KMS-11 (cell line): Measurements from ENCODE around the gene PTPRN2.

Experiments
- H2AFZ ChIP-seq: fragments of 200-600 bp; sonication (generic); 2 replicates; pipeline ENCODE4 v1.6.1; 2016; ENCODE audit warnings: antibody characterized with exemption, mixed run types, low read depth
- H3K27ac ChIP-seq: fragments of 200-600 bp; sonication (generic); 2 replicates; pipeline ENCODE4 v1.6.1; 2016; ENCODE audit warnings: mild to moderate bottlenecking, mixed run types
- H3K27me3 ChIP-seq: fragments of 200-600 bp; sonication (generic); 2 replicates; pipeline ENCODE4 v1.6.1; 2017; ENCODE audit warnings: mild to moderate bottlenecking, low read depth, mixed run types, moderate library complexity; ENCODE audit not compliant: insufficient read depth
- H3K36me3 ChIP-seq: fragments of 200-600 bp; sonication (generic); 2 replicates; pipeline ENCODE4 v1.6.1; 2017; ENCODE audit warnings: mild to moderate bottlenecking, mixed run types; ENCODE audit not compliant: insufficient read depth
- H3K4me1 ChIP-seq: fragments of 200-600 bp; sonication (generic); 2 replicates; pipeline ENCODE4 v1.6.1; 2016; ENCODE audit warnings: mild to moderate bottlenecking, low read depth, mixed run types; ENCODE audit not compliant: poor library complexity, severe bottlenecking
- H3K4me2 ChIP-seq: fragments of 200-600 bp; sonication (generic); 2 replicates; pipeline ENCODE4 v1.7.0; 2016; ENCODE audit warnings: mild to moderate bottlenecking, mixed run types
- H3K4me3 ChIP-seq: fragments of 200-600 bp; sonication (generic); IDR thresholded peaks from 2 replicates; pipeline ENCODE4 v1.6.1; 2017; ENCODE audit warnings: low read depth, low read length, mixed read lengths; ENCODE audit not compliant: insufficient read depth
- H3K79me2 ChIP-seq: fragments of 200-600 bp; sonication (generic); 2 replicates; pipeline ENCODE4 v1.6.1; 2016; ENCODE audit warnings: low read depth, mixed run types; ENCODE audit not compliant: insufficient read depth
- H3K9ac ChIP-seq: fragments of 200-600 bp; sonication (generic); 2 replicates; pipeline ENCODE4 v1.6.1; 2016; ENCODE audit warnings: mild to moderate bottlenecking, mixed run types
- H4K20me1 ChIP-seq: fragments of 200-600 bp; sonication (generic); 2 replicates; pipeline ENCODE4 v1.6.1; 2016; ENCODE audit warnings: mild to moderate bottlenecking, mixed run types; ENCODE audit not compliant: insufficient read depth
- CTCF ChIP-seq: fragments of 200-600 bp; sonication (generic); conservative IDR thresholded peaks from 2 replicates; pipeline ENCODE4 v1.6.1; 2017; ENCODE audit warnings: low read depth, mild to moderate bottlenecking, antibody characterized with exemption, low read length, moderate library complexity, mixed read lengths

Gene PTPRN2

DNA sequence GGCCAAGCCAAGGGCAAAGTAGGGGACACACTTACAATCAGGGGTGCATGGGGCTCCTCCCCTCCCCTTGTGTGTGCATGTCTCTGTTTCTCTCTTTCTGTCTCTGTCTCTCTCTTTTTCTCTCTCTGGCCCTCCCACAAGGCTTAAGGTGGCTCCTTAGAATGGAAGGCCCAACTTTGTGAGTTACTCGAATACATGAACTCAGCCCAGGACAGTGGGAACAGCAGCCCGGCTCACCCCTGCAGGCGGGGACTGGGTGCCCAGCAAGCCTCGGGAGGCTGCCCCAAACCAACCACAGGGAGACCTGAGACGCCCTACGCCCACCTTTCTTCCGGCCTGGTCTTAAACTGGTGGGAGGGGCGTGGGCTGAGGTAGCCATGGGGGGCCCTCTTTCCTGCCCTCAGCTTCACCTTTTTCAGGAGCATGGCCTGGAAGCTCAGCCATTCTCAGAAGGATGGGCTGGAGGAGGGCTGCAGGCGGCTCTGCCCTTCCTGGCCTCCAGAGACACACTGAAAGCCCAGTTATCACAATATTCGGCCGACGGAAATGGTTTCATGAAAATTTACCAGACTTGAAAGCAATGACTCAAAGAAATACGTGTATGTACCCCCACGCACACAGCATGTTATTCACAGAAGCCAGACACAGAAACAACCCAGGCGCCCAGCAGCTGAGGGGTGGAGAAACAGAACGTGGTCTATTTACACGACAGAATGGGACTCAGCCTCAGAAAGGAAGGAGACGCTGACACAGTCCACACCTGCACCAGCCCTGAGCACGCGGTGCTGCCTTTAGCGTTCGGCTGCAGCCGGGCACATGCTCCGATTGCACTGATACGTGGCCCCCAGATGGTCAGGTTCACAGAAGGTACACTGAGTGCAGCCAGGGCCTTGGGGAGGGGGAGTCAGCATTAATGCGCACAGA lies 229.5 kb downstream of the PTPRN2 start:
- no peak overlapping the region for H2AFZ ChIP-seq
- peaks cover 7% of the 10 kb centered on the region; the same call in 1 of the 2 replicates for H3K27me3 ChIP-seq
- no peak overlapping the region for H3K9ac ChIP-seq
- H3K36me3 ChIP-seq, result no peaks in the 10 kb centered on the region
- no peak overlapping the region for H3K27ac ChIP-seq
- TF ChIP-seq CTCF, result no peak
- H3K4me2 ChIP-seq, result no peak overlapping the region
- no peaks in the 10 kb centered on the region for H3K79me2 ChIP-seq
- no peak overlapping the region for H3K4me3 ChIP-seq
- H4K20me1 ChIP-seq, result no peaks in the 10 kb centered on the region
- H3K4me1 ChIP-seq, result no peaks in the 10 kb centered on the region

GRCh38 chr7:158357106-158357897 lies 230.3 kb downstream of the PTPRN2 start:
- no peak overlapping the region for H3K4me2 ChIP-seq
- no peak overlapping the region for H3K4me3 ChIP-seq
- H3K4me1 ChIP-seq, result no peaks in the 10 kb centered on the region
- no peak overlapping the region for H3K27ac ChIP-seq
- no peaks in the 10 kb centered on the region for H3K36me3 ChIP-seq
- TF ChIP-seq CTCF, result no peak
- no peaks in the 10 kb centered on the region for H3K79me2 ChIP-seq
- peaks cover 7% of the 10 kb centered on the region; the same call in 1 of the 2 replicates for H3K27me3 ChIP-seq
- H3K9ac ChIP-seq, result no peak overlapping the region
- H2AFZ ChIP-seq, result no peak overlapping the region
- no peaks in the 10 kb centered on the region for H4K20me1 ChIP-seq

GRCh38 chr7:158356454-158356853 lies 231.2 kb downstream of the PTPRN2 start:
- H4K20me1 ChIP-seq, result no peaks in the 10 kb centered on the region
- no peak overlapping the region for H3K4me3 ChIP-seq
- H3K9ac ChIP-seq, result no peak overlapping the region
- peaks cover 7% of the 10 kb centered on the region; the same call in 1 of the 2 replicates for H3K27me3 ChIP-seq
- no peak overlapping the region for H3K27ac ChIP-seq
- no peaks in the 10 kb centered on the region for H3K4me1 ChIP-seq
- H3K4me2 ChIP-seq, result no peak overlapping the region
- no peaks in the 10 kb centered on the region for H3K36me3 ChIP-seq
- no peak for TF ChIP-seq CTCF
- no peaks in the 10 kb centered on the region for H3K79me2 ChIP-seq
- no peak overlapping the region for H2AFZ ChIP-seq

DNA sequence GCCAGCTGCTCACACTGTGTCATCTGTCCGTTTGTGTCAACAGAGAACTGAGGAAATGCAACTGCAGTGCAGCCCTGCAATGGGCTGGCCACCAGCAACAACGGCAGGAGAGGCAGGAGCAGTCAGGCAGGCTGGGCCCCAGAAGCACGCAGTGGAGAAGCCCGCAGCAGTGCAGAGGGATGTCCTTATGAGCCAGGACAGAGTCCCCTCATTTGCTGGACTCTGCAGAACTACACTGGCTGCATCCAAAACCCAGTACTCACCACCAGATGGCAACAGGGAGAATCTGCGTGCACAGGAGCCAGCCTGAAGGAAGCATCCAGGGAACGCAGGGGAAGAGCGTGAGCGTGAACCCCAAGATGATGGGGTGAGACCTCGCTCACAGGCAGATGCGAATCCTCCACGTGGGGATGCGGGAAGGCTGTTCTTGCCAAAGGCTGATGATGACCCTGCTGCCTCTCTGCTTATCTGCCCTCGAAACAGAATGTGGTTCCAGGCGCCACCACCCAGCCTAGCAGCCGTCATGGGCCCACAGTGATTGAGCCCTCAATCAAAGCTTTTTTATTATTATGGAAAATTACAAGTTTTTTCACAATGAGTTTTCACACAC lies 232.1 kb downstream of the PTPRN2 start:
- TF ChIP-seq CTCF, result no peak
- H3K4me2 ChIP-seq, result no peak overlapping the region
- no peak overlapping the region for H2AFZ ChIP-seq
- H3K36me3 ChIP-seq, result no peaks in the 10 kb centered on the region
- no peak overlapping the region for H3K27ac ChIP-seq
- no peak overlapping the region for H3K4me3 ChIP-seq
- no peaks in the 10 kb centered on the region for H4K20me1 ChIP-seq
- no peaks in the 10 kb centered on the region for H3K4me1 ChIP-seq
- peaks cover 7% of the 10 kb centered on the region; the same call in 1 of the 2 replicates for H3K27me3 ChIP-seq
- H3K9ac ChIP-seq, result no peak overlapping the region
- no peaks in the 10 kb centered on the region for H3K79me2 ChIP-seq
